ENCODE data around the gene LIMD2. TPM values are rescaled to one million over a fixed set of nuclear protein-coding genes. Genes with fewer than 3 reads are reported as not detected.
A peak's percentile ranks its signal among the peaks of the same experiment; 100 is the strongest.

The LIMD2 gene
- total RNA-seq, 4 donors from 2014 or later: 3.9 to 10.7 (median 7.2) TPM

DNA sequence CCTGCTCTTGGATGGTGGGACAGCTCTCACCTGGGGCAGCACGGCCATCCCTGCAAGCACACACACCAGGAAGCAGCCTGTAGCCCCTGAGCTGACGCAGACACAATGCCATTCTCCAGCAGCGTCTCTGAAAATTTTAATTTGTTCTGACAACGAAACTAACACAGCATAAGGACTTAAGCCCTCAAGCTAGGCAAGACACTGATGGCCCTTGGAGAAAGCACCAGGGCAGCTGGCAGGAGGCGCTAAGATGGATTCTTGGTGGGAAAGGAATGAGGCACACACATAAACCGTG is 2.7 kb upstream of the LIMD2 start:
- Histone ChIP-seq H3K27me3 (no peaks in the 10 kb centered on the region), H3K36me3 (peaks cover 0 to 22% of the 10 kb centered on the region in 2 donors), H3K27ac (no peak overlapping the region), H3K9me3 (no peaks in the 10 kb centered on the region), H3K4me1 (peaks cover 6 to 21% of the 10 kb centered on the region in 2 donors), H3K4me3 (replicated peaks in 1 of 3) (no peak overlapping the region)
- 88 to 92% methylated on average over 6 of the region's 6 CpGs for WGBS, 2 donors
- TF ChIP-seq, protein P1, sequence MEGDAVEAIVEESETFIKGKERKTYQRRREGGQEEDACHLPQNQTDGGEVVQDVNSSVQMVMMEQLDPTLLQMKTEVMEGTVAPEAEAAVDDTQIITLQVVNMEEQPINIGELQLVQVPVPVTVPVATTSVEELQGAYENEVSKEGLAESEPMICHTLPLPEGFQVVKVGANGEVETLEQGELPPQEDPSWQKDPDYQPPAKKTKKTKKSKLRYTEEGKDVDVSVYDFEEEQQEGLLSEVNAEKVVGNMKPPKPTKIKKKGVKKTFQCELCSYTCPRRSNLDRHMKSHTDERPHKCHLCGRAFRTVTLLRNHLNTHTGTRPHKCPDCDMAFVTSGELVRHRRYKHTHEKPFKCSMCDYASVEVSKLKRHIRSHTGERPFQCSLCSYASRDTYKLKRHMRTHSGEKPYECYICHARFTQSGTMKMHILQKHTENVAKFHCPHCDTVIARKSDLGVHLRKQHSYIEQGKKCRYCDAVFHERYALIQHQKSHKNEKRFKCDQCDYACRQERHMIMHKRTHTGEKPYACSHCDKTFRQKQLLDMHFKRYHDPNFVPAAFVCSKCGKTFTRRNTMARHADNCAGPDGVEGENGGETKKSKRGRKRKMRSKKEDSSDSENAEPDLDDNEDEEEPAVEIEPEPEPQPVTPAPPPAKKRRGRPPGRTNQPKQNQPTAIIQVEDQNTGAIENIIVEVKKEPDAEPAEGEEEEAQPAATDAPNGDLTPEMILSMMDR (IDR thresholded peaks at IDR 0.05): no peak
- TF ChIP-seq POLR2A (IDR thresholded peaks at IDR 0.05): no peak
- intact Hi-C loops (cut with DNase I): no loop called here
- DNase-seq: no peak

DNA sequence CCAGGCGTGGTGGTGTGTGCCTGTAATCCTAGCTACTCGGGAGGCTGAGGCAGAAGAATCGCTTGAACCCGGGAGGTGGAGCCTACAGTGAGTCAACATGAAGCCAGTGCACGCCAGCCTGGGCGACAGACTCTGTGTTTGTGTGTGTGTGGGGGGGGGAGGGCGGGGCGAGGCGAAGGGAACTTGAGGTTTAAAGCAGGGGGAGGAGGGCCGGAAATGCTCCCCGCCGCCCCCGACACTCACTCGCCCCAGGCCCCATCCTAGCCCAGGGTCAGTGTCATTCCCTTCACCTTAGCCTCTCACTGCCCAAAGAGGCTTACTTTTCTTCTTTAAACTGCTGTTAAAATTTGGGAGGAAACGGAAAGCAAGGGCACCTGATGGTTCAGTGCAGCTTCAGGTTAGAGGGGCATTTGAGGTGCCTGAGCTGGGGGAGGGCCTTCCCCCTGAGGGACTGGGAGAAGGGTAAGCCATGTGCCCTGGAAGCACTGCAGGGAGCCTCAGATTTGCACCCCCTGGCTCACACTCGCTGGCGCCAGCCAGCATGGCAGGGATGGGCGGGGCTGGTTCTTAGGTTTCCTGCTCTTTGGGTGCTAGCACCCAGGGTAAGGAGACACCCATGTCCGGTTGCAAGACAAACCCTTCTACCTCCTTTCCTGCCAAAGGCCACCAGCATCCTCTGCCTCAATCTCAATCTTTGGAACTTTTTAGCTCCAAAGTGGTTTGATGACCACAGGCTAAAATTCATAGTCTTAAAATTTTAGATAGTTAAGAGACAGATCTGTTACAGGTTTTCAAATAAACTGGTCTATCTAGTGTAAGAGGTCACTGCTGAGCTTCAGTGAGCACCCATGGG is 2.2 kb upstream of the LIMD2 start:
- no peak for DNase-seq
- Histone ChIP-seq H3K27ac (no peak overlapping the region), H3K4me3 (replicated peaks in 1 of 3) (no peak overlapping the region), H3K9me3 (no peaks in the 10 kb centered on the region), H3K4me1 (peaks cover 6 to 21% of the 10 kb centered on the region in 2 donors), H3K27me3 (no peaks in the 10 kb centered on the region), H3K36me3 (peaks cover 0 to 22% of the 10 kb centered on the region in 2 donors)
- TF ChIP-seq POLR2A (IDR thresholded peaks at IDR 0.05): no peak
- TF ChIP-seq, protein P1 (IDR thresholded peaks at IDR 0.05): no peak
- intact Hi-C loops (cut with DNase I): no loop called here
- WGBS, 2 donors: 89 to 92% methylated on average over 19 of the region's 19 CpGs

DNA sequence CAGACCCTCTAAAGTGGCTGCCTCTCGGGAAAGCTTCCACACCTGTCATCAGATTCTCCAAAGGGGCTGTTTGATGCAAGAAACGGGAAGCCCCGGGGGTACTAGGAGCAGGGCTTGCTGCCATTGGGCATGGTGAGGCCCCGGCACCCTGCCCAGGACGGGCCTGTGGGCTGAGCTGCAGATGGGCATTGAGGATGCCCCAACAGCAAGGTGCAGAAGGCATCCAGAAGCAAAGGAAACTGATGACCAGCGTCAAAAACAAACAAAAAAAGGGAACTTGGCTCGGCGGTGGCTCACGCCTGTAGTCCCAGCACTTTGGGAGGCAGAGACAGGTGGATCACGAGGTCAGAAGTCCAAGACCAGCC is 1.5 kb upstream of the LIMD2 start:
- DNase-seq: no peak
- Histone ChIP-seq H3K4me1 (peaks cover 6 to 21% of the 10 kb centered on the region in 2 donors), H3K27me3 (no peaks in the 10 kb centered on the region), H3K9me3 (no peaks in the 10 kb centered on the region), H3K27ac (peak overlapping the region in 2 of 3 donors; percentile 3 to 46), H3K36me3 (peaks cover 0 to 19% of the 10 kb centered on the region in 2 donors), H3K4me3 (replicated peaks in 1 of 3) (peak overlapping the region in 1 of 3 donors; percentile 58)
- intact Hi-C loops (cut with DNase I): no loop called here
- TF ChIP-seq, protein P1 (IDR thresholded peaks at IDR 0.05): no peak
- TF ChIP-seq POLR2A (IDR thresholded peaks at IDR 0.05): no peak
- 79 to 80% methylated on average over 10 of the region's 10 CpGs for WGBS, 2 donors

DNA sequence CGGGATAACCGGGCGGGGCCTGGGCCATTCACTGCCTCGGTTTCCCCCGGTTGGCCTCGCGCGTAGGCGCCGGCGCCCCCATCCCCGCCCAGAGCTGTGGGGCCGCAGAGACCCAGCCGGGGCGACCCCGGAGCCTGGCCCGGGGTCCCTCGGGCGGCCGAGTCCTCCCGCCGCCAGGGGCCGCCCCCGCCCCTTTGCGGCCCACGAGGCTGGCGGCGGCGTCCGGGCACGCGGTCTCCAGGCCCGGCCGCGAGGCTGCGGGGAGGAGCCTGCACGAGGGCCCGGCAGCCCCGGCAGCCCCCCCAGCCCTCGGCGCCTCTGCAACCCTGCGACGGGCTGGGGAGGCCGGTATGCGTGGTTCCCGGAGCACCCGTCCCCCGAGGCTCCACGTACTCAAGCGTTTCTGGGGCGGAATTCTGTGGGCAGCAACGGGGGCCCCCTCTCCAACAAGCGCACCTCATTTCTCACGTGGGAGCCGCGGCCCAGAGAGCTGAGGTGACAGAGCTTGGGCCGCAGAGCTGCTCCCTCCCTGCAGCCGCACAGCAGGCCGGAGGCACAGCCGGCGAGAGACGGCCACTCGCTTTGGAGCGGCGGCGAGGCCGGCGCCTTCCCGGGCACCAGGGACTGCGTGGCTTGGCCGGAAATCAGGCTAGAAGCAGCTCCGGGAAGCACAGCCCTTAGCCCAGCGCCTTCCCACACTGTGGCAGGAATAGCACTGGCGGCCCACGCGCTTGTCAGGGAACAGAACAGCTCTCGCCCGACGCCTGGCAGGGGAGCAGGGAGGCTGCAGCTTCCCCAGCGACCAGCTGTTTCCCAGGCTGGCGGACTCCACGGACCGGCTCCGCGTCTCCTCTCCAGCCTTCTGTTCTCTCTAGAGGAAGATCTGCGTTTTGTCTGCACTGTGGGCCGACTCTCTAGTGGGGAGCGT is 867 bp upstream of the LIMD2 start:
- Histone ChIP-seq H3K4me1 (peaks cover 6 to 21% of the 10 kb centered on the region in 2 donors), H3K27me3 (no peaks in the 10 kb centered on the region), H3K36me3 (peaks cover 0 to 12% of the 10 kb centered on the region in 2 donors), H3K27ac (peak overlapping the region in 2 of 3 donors; percentile 46), H3K9me3 (no peaks in the 10 kb centered on the region), H3K4me3 (replicated peaks in 1 of 3) (peak overlapping the region in 1 of 3 donors; percentile 58)
- DNase-seq: peak in 1 of 2 donors; percentile 35
- no peak for TF ChIP-seq POLR2A (IDR thresholded peaks at IDR 0.05)
- TF ChIP-seq, protein P1 (IDR thresholded peaks at IDR 0.05): peak in 1 of 6 experiments; percentile 8
- 26 to 28% methylated on average over 12 to 39 of the region's 88 CpGs for WGBS, 2 donors
- intact Hi-C loops (cut with DNase I): no loop called here

Data from thyroid gland (tissue), 4 donors.